Measurements from ENCODE around the gene TEAD4.

TEAD4 gene

DNA sequence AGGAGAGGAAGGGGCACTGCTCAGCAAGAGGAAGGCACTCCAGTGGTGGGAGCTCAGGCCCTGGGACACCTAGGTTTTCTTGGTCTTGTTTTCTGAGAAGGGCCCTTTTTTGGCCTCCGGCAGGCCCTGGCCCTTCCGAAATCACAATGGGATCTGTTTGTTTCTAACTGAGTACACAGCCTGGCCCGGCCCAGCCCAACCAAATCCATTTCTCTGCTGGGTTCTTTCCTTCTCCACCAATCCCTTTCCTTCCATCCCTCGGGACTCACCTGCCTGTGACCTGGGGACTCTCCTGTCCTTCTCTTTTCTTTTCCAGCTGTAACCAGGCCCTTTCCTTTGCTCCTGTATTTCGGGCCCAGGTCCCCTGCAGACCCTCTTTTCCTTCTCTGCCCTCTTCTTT is 18.6 kb downstream of the TEAD4 start:
- CTCF ChIA-PET = interaction anchor here (1.1 kb wide), 1 partner anchor 14 kb away, joined by 3 read pairs; no protein-coding TSS in a partner anchor
- no peak for DNase-seq (ENCODE audit: extremely low spot score)
- POLR2A ChIA-PET = no interaction called here
- no peak for TF ChIP-seq CTBP1 (IDR thresholded peaks at IDR 0.05; ENCODE audit: borderline replicate concordance)
- no peak for TF ChIP-seq ZNF384 (IDR thresholded peaks at IDR 0.05)
- no peak for TF ChIP-seq NFRKB (IDR thresholded peaks at IDR 0.05)
- no peak for TF ChIP-seq SUZ12 (IDR thresholded peaks at IDR 0.05)

DNA sequence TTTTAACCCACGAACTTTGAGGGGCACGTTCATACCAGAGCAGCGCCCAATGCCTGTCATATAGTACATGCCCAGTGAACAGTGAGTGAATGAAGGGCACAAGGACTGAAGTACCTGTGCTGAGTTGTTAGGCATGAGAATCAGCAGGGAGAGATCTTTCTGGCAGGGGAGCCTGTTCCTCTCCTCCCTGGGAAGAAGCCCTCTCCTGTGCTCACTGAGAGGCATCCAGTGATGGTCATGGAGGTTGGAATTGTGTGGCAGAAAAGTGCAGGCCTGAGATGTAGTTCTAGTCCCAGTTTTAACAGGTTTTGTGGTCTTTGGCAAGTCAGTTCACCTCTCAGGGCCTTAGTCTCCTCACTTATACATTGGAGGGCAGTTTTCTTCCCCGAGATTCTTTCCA is 20.6 kb downstream of the TEAD4 start:
- CTCF ChIA-PET = interaction anchor here (0.6 kb wide), 1 partner anchor 10 kb away, joined by 3 read pairs; no protein-coding TSS in a partner anchor
- TF ChIP-seq HDGF (IDR thresholded peaks at IDR 0.05; ENCODE audit: borderline replicate concordance) (no peak), FOXA1 (IDR thresholded peaks at IDR 0.05) (no peak), ARNT (IDR thresholded peaks at IDR 0.05) (no peak), L3MBTL2 (conservative IDR thresholded peaks at IDR 0.05) (no peak), FOXK2 (IDR thresholded peaks at IDR 0.05) (no peak), NFRKB (IDR thresholded peaks at IDR 0.05) (no peak), ZNF384 (IDR thresholded peaks at IDR 0.05) (no peak), SUZ12 (IDR thresholded peaks at IDR 0.05) (no peak), SP1 (IDR thresholded peaks at IDR 0.05) (no peak), LEF1 (IDR thresholded peaks at IDR 0.05; ENCODE audit: borderline replicate concordance) (no peak), TARDBP (IDR thresholded peaks at IDR 0.05) (no peak)
- TF ChIP-seq, protein P1, sequence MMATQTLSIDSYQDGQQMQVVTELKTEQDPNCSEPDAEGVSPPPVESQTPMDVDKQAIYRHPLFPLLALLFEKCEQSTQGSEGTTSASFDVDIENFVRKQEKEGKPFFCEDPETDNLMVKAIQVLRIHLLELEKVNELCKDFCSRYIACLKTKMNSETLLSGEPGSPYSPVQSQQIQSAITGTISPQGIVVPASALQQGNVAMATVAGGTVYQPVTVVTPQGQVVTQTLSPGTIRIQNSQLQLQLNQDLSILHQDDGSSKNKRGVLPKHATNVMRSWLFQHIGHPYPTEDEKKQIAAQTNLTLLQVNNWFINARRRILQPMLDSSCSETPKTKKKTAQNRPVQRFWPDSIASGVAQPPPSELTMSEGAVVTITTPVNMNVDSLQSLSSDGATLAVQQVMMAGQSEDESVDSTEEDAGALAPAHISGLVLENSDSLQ (IDR thresholded peaks at IDR 0.05) = no peak
- DNase-seq (ENCODE audit: extremely low spot score) = no peak
- POLR2A ChIA-PET = no interaction called here

GRCh38 chr12:2980630-2981029 is 21.4 kb downstream of the TEAD4 start:
- TF ChIP-seq CTBP1 (IDR thresholded peaks at IDR 0.05; ENCODE audit: borderline replicate concordance) (no peak), LEF1 (IDR thresholded peaks at IDR 0.05; ENCODE audit: borderline replicate concordance) (no peak), SUZ12 (IDR thresholded peaks at IDR 0.05) (no peak), NFRKB (IDR thresholded peaks at IDR 0.05) (no peak), SP1 (IDR thresholded peaks at IDR 0.05) (no peak), L3MBTL2 (conservative IDR thresholded peaks at IDR 0.05) (no peak), ELF4 (IDR thresholded peaks at IDR 0.05) (no peak), ZNF384 (IDR thresholded peaks at IDR 0.05) (no peak)
- TF ChIP-seq, protein P1 (IDR thresholded peaks at IDR 0.05) = no peak
- CTCF ChIA-PET = no interaction called here
- no peak for DNase-seq (ENCODE audit: extremely low spot score)
- POLR2A ChIA-PET = no interaction called here

GRCh38 chr12:2982361-2982760 is 23.2 kb downstream of the TEAD4 start:
- CTCF ChIA-PET = interaction anchor here (0.6 kb wide), 1 partner anchor 199 kb away, joined by 3 read pairs; no protein-coding TSS in a partner anchor
- TF ChIP-seq SUZ12 (IDR thresholded peaks at IDR 0.05) (no peak), ARNT (IDR thresholded peaks at IDR 0.05) (no peak), BHLHE40 (IDR thresholded peaks at IDR 0.05; ENCODE audit: borderline replicate concordance) (no peak), FOXK2 (IDR thresholded peaks at IDR 0.05) (no peak), ELF4 (IDR thresholded peaks at IDR 0.05) (no peak)
- DNase-seq (ENCODE audit: extremely low spot score) = no peak
- POLR2A ChIA-PET = no interaction called here

GRCh38 chr12:2984249-2984648 is 25.1 kb downstream of the TEAD4 start:
- ChIA-PET POLR2A (no interaction called here), CTCF (no interaction called here)
- no peak for TF ChIP-seq ELF4 (IDR thresholded peaks at IDR 0.05)
- TF ChIP-seq, protein P1 (IDR thresholded peaks at IDR 0.05) = no peak
- TF ChIP-seq HDGF (IDR thresholded peaks at IDR 0.05; ENCODE audit: borderline replicate concordance) = no peak
- no peak for TF ChIP-seq SP1 (IDR thresholded peaks at IDR 0.05)
- TF ChIP-seq NFRKB (IDR thresholded peaks at IDR 0.05) = no peak
- no peak for TF ChIP-seq ARNT (IDR thresholded peaks at IDR 0.05)
- no peak for TF ChIP-seq FOXA1 (IDR thresholded peaks at IDR 0.05)
- no peak for TF ChIP-seq SUZ12 (IDR thresholded peaks at IDR 0.05)
- TF ChIP-seq L3MBTL2 (conservative IDR thresholded peaks at IDR 0.05) = no peak
- no peak for DNase-seq (ENCODE audit: extremely low spot score)

- ChIA-PET CTCF (no interaction called here), POLR2A (no interaction called here)
- TF ChIP-seq ARNT (IDR thresholded peaks at IDR 0.05) = no peak
- TF ChIP-seq NFRKB (IDR thresholded peaks at IDR 0.05) = no peak
- DNase-seq (ENCODE audit: extremely low spot score) = no peak
Measured at GRCh38 chr12:2984698-2985097, 25.5 kb downstream of the TEAD4 start.

DNA sequence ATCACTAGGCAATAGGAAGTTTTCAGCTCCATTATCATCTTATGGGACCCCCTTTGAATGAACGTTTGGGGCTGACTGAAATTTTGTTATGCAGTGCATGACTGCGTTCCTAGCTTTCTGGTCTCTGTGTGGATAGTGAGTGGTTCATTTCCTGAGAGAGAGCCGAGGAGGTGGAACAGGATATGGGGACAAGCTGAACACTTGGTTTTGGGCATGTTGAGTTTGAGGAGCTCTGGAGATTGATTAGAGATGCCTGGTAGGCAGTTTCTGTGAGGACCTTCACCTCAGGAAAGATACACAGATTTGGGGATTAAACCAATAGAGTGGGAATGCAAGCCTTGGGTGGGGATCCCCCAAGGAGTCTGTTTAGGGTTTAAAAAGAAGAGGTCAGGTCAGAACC is 27.7 kb downstream of the TEAD4 start:
- CTCF ChIA-PET = no interaction called here
- no peak for DNase-seq (ENCODE audit: extremely low spot score)
- TF ChIP-seq L3MBTL2 (conservative IDR thresholded peaks at IDR 0.05) (no peak), FOXM1 (IDR thresholded peaks at IDR 0.05; ENCODE audit: borderline replicate concordance) (no peak), NFRKB (IDR thresholded peaks at IDR 0.05) (no peak), FOXK2 (IDR thresholded peaks at IDR 0.05) (no peak), HDGF (IDR thresholded peaks at IDR 0.05; ENCODE audit: borderline replicate concordance) (no peak), TARDBP (IDR thresholded peaks at IDR 0.05) (no peak), ELF4 (IDR thresholded peaks at IDR 0.05) (no peak), ZNF384 (IDR thresholded peaks at IDR 0.05) (no peak), ARNT (IDR thresholded peaks at IDR 0.05) (no peak), FOXA1 (IDR thresholded peaks at IDR 0.05) (no peak), BHLHE40 (IDR thresholded peaks at IDR 0.05; ENCODE audit: borderline replicate concordance) (no peak), SP1 (IDR thresholded peaks at IDR 0.05) (no peak), CTBP1 (IDR thresholded peaks at IDR 0.05; ENCODE audit: borderline replicate concordance) (no peak), SUZ12 (IDR thresholded peaks at IDR 0.05) (no peak), LEF1 (IDR thresholded peaks at IDR 0.05; ENCODE audit: borderline replicate concordance) (no peak)
- TF ChIP-seq, protein P1 (IDR thresholded peaks at IDR 0.05) = no peak
- POLR2A ChIA-PET = no interaction called here
